Ovary (tissue), 3 donors: ENCODE data around the gene FRMD3.

ENCODE experiments used
- CTCF ChIP-seq, 3 donors: fragments of 450-650 bp in 2 of 3; fragments of 200-600 bp in 1 of 3; IDR thresholded peaks; one replicate each; pipeline versions ENCODE4 v1.5.1 to v1.8.0; 2016 to 2022; ENCODE audit warnings: antibody characterized with exemption in 3 of 3, mild to moderate bottlenecking in 1 of 3
- POLR2A ChIP-seq: fragments of 450-650 bp; IDR thresholded peaks from one replicate; pipeline ENCODE4 v1.6.1; 2017; ENCODE audit warnings: antibody characterized with exemption, mild to moderate bottlenecking, moderate library complexity
- donor health status: DM: no; HTN: no; CAD: no.

GRCh38 chr9:83359039-83359438 is 179.2 kb downstream of the FRMD3 start:
- no peak for TF ChIP-seq CTCF (IDR thresholded peaks at IDR 0.05)
- TF ChIP-seq POLR2A: no peak
